DMS153 (cell line): ENCODE measurements around the gene SRGAP1.
A peak's percentile ranks its signal among the peaks of the same experiment; 100 is the strongest.
"Not testable (repeated sequence)": the region's sequence is repeated elsewhere in the genome, so short reads cannot be mapped to it uniquely, and the experiment has no call there.

ENCODE experiments used
- DNase-seq: peaks from one replicate; lab custom pipeline; 2025; lab: John Stamatoyannopoulos, UW

The SRGAP1 gene

DNA sequence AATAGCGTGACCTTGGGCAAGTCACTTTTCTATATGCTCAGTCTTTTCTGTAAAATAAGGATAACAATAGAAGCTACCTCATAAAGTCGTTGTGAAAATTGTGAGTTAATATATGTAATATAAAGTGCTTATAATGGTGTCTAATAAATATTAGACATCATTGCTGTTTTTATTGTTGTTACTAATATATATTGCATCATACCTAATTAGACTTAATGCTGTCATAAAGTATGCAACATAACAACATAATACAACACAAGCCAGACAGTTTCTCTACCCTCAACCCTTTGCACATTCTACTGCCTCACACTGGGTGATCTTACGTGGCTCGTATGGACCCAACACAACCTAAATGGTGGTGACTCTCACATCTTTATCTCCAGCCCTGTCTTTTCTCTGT is 240.7 kb downstream of the SRGAP1 start:
- DNase-seq = no peak

DNA sequence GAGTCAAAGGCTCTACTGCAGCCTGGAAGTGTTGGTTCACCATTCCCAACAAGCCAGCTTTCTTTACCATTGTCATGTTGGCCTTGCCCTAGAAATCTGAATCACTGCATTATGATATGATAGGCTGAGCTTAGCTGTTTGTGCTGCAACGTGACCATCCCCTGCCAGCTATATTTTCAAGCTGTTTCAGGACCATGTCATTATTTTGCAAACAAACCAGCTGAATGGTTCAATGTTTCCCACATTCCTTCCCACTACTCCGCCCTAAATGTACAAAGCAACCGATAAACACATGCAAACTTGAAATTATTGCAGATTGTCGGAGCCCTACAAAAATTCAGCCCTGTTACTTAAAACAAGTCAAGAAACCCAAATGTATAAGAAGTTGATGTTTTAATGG is 241.5 kb downstream of the SRGAP1 start:
- DNase-seq = no peak

DNA sequence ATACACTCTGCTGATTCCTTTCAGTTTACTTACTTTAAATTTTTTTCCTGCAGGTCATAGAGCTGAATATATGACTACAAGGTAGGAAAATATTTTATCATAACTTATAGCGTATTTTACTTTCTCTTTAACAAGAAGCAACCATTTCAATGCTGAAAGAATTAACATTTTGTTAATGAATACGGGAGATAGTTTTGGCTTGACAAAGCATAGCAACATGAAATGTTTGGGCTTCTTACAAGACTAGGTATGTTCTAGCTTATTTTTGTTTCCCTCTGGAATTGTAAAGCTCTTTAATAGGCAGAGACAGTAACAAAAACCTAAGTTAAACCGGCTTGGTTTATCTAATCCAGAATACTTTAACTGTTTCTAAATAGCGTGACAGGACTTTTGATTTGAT is 242.4 kb downstream of the SRGAP1 start:
- DNase-seq = no peak

DNA sequence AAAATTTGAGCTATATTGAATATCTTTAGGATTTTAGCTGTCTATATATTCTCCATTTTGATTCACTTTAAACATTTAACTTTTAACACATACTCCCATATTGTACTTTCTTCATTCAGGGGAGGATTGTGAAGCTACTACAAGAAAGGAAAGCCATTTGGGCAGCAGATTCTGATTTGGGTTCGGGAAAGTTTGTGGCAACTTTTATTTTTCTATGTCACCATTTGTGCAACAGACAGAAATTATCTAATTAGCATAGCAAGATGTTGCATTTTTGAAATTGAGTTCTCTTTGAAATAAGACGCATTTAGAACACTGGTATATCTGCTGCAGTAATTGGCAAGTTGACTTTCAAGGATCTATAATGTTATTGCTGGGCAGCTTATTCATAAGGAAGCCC is 243.3 kb downstream of the SRGAP1 start:
- DNase-seq = no peak

DNA sequence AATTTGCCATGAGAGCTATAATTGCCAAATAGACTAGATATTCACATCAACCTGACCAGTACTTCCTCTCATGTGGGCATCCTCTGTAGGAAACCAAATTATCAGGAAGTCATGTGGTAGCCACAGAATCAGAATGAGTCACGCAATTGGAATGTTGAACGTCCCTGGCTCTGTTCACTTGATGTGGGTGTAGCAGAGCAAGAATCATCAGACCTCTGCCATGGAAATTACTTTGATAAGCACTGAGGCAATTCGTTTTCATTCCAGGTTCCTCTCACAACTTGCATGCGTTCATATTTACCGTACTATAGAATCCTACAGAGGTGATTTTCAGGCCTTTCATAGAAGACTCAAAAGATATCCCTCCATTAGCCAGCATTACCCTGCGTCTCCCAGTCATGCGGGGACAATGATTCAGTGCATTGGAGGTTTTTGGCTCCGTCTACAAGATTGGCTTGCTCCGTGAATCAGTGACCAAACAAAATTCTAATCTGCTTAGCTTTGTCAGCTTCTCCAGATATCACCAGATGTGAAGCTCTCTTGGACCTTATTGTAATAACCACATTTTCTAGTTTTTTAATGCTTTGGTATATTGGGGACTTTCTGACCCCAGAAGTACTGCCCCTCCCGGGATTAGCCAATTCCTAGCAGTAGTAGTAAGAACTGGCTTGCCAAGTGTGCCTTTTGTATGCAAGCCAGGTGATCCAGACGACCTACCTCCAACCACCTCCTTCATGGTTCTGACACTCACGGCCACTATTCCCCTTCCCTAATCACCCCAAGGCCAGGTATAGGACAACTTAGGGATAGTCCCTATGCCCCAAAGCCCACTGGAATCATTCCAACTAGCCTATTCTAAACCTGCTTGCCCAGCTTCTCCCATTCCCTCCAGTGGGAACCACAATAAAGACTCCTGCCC is 244.2 kb downstream of the SRGAP1 start:
- DNase-seq = peak; percentile 78

DNA sequence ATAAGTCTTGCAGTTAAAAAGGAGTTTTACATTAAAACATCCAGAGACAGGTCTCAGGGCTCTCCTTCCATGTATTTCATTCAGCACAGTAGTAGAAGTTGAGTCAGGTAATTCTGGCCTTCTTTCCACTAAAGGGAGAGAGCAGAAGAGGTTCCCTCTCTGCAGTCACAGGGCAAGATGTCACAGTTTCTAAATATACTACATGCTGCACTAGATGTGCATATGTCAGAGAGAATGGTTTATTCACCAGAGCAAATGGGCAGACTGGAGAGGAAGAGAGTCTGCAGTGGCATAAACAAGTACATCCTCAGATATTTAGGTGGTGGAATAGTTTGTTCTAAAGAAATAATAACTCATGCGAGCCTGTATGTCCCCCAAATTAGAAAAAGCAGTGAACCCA is 245.5 kb downstream of the SRGAP1 start:
- no peak for DNase-seq

DNA sequence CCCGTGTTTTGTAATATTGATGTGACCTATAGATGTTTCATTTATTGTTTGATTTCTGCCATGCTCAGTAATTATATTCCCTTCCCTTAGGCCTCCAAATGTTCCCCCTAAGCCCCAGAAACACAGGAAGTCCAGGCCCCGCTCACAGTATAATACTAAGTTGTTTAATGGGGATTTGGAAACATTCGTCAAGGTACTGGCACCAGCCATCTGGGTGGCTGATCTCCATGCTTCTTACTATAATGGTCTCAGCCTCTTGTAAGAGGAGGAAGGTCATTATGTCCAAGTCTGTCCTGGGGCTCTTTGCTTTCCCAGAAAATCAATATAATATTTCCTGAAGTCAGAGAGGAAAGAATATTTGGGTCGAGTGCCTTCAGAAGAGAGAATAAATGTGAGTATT is 246.7 kb downstream of the SRGAP1 start:
- no peak for DNase-seq

DNA sequence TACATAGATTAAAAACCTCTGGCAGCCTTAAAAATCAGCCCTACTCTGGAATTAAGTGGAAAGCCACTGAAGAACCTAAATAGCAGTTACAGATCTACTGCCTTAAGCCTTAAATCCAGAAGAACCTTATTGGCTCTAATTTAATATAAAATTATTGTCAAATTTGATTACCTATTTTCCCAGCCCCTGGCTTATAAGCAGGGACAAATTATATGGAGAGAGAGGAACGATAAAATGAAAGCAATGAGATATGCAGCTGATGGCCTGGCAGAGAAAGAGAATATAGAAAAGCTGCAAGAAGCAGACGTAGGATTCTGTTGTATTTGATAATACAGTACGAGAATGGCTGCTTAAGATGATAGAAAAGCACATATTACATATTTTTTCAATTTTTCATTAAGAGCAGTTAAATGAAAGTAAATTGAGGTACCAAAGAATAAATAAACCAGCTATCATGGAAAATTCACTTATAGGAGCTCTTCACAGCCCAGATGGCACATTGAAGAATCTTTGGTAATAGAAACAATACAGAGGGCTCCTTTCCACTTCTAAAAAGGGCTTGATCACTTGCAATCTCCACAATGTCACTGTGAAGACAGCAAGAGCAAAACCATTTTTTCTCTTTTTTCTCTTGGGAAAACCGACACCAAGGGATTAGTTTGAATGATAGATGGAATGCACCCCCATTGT is 248.2 kb downstream of the SRGAP1 start:
- no peak for DNase-seq

DNA sequence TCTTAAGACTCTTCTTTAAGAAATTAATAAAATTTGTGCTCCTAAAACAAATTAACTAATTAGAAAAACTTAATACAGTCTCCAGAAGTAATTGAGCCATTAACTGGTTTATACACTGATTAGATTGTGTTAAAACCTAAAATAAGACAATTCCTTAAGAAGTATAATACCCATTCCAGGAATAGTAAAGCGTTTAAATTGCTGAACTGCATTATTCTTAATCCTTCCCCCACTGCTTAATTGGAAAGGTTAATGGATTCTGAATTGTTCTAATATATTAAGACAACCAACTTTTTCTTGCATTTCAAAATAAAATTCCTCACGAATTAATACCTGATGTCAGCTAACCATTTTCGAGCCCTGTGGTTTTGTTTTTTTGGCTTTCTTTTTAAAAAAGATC is 249.2 kb downstream of the SRGAP1 start:
- DNase-seq = no peak

DNA sequence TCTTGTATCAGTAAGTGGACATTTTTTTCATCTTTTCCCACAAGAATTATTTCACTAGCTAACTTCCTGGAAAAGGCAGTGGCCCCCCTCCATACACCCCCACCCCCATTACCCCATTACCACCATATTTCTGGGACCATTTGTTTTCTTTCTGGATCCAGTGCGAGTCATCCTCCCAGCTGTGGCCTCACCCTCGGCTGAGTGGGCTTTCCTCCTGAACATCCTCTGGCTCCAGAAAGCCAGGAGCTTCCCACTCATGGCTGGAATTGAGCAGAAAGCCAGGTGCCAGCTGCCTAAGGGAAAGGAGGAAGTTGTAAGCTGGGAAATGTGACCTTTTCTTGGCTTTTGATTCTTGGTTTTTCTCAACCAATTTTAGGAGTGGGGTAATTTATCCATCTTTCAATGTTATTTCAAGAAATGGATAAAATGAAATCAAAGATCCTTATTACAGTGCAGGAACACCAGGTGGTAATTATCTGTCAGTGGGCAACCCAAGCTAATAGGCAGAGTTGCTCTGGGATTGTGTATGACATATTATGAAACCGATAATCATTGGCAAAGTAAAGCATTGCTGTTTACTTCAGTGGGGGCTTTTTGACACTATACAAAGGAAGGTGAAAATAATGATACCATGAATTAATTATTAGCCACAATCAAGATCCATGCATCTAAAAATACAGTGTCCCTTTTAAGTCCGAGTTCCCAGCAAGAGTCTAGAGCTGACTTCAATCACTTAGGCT is 253.0 kb downstream of the SRGAP1 start:
- DNase-seq = no peak

DNA sequence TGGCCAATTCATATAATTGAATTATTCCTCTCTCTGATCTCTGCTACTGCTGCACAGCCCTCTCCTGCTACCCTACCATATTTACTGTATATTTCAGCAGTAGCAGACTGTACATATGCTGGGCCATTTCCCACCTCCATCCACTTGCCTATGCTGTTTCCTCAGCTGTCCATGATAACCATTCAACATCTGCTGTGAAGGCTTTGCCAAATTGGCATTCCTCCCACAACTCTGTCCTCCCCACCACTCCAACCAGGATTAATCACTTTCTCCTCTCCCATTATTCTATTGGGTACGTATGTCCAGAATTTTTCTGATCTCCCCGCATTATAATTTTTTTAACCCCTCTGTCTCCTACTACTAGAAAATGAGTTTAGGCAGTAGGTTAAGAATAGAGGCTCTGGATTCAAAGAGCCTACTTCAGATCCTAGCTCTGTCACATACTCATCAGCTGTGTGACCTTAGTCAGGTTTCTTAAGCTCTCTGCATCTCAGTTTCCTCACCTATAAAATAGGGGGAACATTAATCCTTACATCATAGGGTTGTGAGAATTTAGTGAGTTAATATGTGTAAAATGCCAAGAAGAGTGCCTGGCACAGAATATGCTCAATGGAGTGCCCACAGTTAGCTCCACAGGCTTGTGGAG is 254.3 kb downstream of the SRGAP1 start:
- DNase-seq = no peak

DNA sequence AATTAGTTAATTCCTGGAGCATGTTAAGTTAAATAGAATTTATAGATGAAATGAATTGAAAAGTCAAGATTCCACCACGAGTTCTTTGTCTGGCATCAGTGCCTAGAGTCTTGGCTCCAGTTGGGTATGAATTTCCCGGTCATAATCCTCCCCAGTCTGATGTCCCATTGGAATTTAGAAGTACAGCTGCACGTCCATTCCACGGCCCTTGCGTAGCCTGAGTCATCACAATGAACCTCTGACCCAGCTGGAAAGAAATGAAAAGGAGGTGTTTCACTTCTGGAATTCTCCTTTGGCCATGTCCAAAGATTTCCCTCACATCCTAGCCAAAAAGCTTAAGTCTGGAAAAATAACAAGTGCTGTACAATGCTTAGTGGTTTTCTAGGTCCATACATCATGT is 254.9 kb downstream of the SRGAP1 start:
- DNase-seq = no peak

DNA sequence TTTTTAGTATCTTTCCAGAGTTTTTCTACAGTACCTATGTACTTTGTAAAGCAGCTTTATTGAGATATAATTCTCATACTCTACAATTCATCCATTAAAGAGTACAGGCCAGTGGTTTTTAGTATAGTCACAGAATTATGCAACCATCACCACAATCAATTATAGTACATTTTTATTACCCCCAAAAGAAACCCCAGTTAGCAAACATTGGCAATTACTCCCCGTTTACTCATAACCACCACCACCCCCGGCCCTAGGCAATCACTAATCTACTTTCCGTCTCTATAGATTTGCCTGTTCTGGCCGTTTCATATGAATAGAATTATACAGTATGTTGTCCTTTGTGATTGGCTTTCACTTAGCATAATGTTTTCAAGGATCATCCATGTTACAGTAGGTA is 257.8 kb downstream of the SRGAP1 start:
- DNase-seq = no peak

DNA sequence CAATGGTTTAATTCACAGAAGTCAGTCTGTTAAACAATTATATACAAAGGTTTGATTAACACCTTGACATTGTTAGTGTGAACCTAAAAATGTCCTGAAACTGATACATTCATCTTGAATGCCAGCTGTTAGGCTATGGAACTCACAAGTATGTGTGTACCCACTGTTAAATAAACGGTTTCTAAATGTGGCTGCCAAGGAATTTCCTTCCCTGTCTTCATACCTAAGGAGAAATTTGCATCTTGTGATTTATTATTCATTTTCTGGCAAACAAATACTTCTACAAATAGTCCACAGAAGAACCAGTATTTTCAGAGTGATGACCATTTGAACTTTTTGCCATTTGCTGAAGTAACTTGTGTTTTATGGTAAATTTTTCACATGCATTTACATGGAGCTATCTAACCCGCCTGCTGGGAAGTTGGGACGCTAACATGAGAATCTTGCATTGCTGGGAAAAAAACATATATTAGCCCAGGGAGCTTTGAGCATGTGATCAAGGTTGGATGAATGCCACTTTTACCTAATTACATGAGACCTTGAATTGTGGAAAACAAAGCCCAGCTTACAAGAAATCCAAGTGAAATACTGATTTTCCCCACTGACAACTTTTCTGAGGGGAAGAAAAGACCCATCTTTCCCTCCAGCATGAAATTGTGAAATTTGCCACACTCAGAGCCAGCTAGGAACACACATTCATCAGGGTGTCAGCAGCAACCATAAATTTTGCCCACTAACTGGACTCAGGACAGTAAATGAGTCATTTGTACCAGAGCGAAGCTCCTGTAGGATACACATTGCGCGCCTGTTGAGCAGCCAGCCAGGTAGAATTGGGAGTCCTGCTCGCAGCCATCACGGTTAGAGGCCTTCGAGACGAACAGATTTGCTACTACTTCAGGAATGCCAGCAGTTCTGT is 259.6 kb downstream of the SRGAP1 start:
- no peak for DNase-seq

DNA sequence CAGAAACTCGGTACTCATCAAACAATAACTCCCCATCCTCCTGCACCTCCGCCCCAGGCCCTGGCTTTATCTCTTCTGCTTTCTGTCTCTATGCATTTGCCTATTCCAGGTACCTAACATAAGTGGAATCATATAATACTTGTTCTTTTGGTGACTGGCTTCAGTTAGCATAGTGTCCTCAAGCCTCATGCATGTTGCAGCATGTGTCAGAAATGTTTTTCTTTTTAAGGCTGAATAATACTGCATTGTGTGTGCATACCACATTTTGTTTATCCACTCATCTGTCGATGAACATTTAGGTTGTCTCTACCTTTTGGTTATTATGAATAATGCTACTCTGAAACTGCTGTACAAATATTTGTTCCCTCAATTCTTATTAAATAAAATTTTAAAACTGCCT is 260.5 kb downstream of the SRGAP1 start:
- DNase-seq = no peak

DNA sequence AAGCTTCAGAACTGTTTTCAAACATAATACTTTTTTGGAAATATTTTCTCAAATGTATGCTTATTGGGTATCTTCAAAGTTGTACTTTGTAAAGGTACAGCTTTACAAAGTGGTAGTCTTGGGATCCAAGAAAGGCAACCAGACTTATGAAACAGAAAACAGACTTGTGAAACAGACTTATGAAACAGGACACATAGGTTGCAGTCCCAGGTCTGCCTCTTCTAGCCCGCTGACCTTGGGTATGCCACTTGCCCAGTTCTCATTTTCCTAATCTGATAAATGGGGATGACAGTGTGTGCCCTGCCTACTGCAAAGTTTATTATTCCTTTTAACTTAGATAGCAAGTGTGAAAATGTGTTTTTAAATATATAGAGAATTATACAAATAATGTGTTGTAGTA is 263.3 kb downstream of the SRGAP1 start:
- no peak for DNase-seq

DNA sequence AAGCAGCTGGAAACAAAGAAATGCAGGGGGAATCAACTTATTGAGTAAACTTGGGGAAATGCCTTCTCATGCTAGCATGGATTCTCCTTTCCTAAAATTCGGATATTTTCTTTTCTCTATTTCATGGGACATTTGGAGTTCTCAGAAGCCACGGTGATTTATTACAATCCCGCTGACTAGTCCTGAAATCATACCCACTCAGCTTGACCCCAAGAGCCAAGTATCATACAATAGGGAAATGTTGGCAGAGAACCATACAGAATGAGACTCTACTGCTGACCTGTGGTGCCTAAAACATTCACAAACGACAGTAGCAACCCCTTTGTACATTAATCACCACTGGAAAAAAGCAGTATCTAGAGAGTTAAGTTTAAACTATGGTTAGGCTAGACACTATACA is 265.2 kb downstream of the SRGAP1 start:
- no peak for DNase-seq

DNA sequence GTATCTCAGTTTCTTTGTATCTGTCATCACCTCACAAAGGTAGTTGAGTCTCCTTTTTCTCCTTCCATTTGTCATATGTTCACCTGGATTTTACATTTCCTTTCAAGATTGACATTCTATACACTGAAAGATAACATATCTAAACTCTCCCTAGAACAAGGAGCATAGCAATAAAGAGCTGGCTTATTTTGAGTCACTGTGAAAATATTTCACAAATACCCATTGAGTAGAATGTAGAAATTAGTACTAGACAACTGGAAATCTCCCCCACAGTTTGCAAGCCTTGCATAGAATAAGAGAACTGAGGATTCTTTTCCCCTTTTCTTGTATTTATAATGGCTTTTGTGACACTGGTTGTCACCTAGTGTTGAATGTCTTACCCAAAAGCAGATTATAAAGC is 266.4 kb downstream of the SRGAP1 start:
- DNase-seq = no peak

DNA sequence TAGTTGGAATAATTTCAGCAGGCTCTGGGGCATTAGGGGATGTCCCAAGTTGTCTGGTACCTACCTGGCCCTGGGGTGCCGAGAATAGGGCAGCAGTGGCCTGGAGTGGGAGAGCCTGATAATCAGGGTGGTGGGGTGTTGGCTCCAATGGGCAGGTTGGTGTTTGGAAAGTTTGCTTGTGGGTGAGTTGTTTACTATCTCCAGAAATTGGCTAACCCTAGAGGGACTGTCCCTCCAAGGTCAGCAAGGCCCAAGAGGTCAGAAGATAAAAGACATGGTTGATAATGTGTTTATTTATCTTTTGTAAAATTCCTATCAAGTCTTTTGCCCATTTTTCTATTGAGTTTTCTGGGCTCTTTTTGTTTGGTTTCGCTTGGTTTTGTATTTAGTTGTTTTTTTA is 272.5 kb downstream of the SRGAP1 start:
- DNase-seq = no peak

DNA sequence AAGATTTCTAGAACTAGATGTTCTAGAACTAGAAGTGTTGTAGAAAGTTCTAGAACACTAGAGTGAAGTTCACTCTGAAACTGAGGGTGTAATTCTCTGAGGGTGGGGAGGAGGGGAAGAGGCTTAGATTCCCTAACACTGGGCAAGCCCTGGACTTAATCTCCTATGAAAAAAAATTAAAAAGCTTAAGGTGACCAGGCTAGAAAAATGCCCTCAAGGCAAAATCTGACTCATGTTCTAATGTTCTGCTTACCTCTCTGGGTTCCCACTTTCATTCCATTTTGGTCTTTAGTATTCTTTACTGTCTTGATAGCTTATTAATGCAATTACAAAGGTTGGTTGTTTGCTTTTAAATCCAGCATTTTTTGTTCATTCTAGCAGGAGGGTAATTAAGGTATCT is 276.1 kb downstream of the SRGAP1 start:
- no peak for DNase-seq

DNA sequence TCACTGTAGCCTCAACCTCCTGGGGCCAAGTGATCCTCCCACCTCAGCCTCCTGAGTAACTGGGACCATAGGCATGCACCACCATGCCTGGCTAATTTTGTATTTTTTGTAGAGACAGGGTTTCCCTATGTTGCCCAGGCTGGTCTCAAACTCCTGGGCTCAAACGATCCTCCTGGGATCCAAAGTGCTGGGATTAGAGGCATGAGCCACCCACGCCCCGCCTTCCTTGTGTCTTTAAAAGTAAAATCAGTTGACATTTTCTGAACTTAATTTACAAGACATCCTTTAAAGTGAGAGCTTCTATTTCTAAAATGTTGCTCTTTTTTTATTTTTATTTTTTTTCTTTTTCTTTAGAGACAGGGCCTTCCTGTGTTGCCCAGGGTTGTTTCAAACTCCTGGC is 276.6 kb downstream of the SRGAP1 start:
- DNase-seq = not testable (repeated sequence)
